Chondrocyte (in vitro differentiated cells): ENCODE measurements around the gene RHOB. TPM values are rescaled to one million over a fixed set of nuclear protein-coding genes. Genes with fewer than 3 reads are reported as not detected.

Experiments used
- DNase-seq: peaks from one replicate; pipeline ENCODE4 v3.0.0; 2021; ENCODE audit warnings: mixed read lengths, low spot score
- H3K27ac Mint-ChIP-seq: one replicate; pipeline ENCODE4 v1.8.0; 2021; ENCODE audit warnings: mild to moderate bottlenecking, moderate library complexity, mixed read lengths; ENCODE audit not compliant: unreplicated experiment
- H3K27me3 Mint-ChIP-seq: 2 replicates; pipeline ENCODE4 v1.8.0; 2021; ENCODE audit warnings: low read depth, mixed read lengths
- H3K36me3 Mint-ChIP-seq: 2 replicates; pipeline ENCODE4 v1.8.0; 2021; ENCODE audit warnings: low read depth, mixed read lengths
- H3K4me1 Mint-ChIP-seq: 2 replicates; pipeline ENCODE4 v1.8.0; 2021; ENCODE audit warnings: low read depth, mild to moderate bottlenecking, mixed read lengths
- H3K4me3 Mint-ChIP-seq: one replicate; pipeline ENCODE4 v1.8.0; 2021; ENCODE audit warnings: mild to moderate bottlenecking, moderate library complexity, mixed read lengths; ENCODE audit not compliant: unreplicated experiment
- H3K9me3 Mint-ChIP-seq: 2 replicates; pipeline ENCODE4 v1.8.0; 2021; ENCODE audit warnings: low read depth, mixed read lengths
- CTCF ChIP-seq: fragments of 200-600 bp; sonication (generic); IDR thresholded peaks from 2 replicates; pipeline ENCODE4 v1.5.0; 2021; ENCODE audit warnings: antibody characterized with exemption, mild to moderate bottlenecking, moderate library complexity
- total RNA-seq: library from RNA; stranded (reverse); gene quantifications from 3 replicates; pipeline ENCODE4 v1.2.1, GENCODE V29; 2021

Gene RHOB
- total RNA-seq, 1 donor from 2014 or later: 191 TPM

GRCh38 chr2:20476481-20476880 is 29.6 kb downstream of the RHOB start:
- TF ChIP-seq CTCF: no peak
- Mint-ChIP-seq H3K9me3 (peaks cover 4% of the 10 kb centered on the region), H3K36me3 (no peaks in the 10 kb centered on the region), H3K4me1 (peaks cover 14% of the 10 kb centered on the region), H3K27ac (no peak overlapping the region), H3K4me3 (no peak overlapping the region), H3K27me3 (no peaks in the 10 kb centered on the region)
- DNase-seq: no peak

GRCh38 chr2:20476950-20477349 is 30.1 kb downstream of the RHOB start:
- Mint-ChIP-seq H3K36me3 (no peaks in the 10 kb centered on the region), H3K27me3 (no peaks in the 10 kb centered on the region), H3K9me3 (peaks cover 4% of the 10 kb centered on the region), H3K27ac (no peak overlapping the region), H3K4me1 (peaks cover 14% of the 10 kb centered on the region), H3K4me3 (no peak overlapping the region)
- no peak for DNase-seq
- no peak for TF ChIP-seq CTCF

- peaks cover 4% of the 10 kb centered on the region for H3K9me3 Mint-ChIP-seq
- no peak overlapping the region for H3K4me3 Mint-ChIP-seq
- no peak for TF ChIP-seq CTCF
- H3K27me3 Mint-ChIP-seq: no peaks in the 10 kb centered on the region
- DNase-seq: no peak
- H3K4me1 Mint-ChIP-seq: peaks cover 21% of the 10 kb centered on the region
- no peak overlapping the region for H3K27ac Mint-ChIP-seq
- no peaks in the 10 kb centered on the region for H3K36me3 Mint-ChIP-seq
Observed at GRCh38 chr2:20478961-20479360, 32.1 kb downstream of the RHOB start.

GRCh38 chr2:20479835-20480234 is 33.0 kb downstream of the RHOB start:
- Mint-ChIP-seq H3K9me3 (peaks cover 4% of the 10 kb centered on the region), H3K36me3 (no peaks in the 10 kb centered on the region), H3K27ac (no peak overlapping the region), H3K4me1 (peaks cover 15% of the 10 kb centered on the region), H3K4me3 (no peak overlapping the region), H3K27me3 (no peaks in the 10 kb centered on the region)
- DNase-seq: no peak
- no peak for TF ChIP-seq CTCF

- no peak for TF ChIP-seq CTCF
- no peak overlapping the region for H3K4me3 Mint-ChIP-seq
- no peak overlapping the region for H3K27ac Mint-ChIP-seq
- no peak for DNase-seq
- H3K9me3 Mint-ChIP-seq: peaks cover 4% of the 10 kb centered on the region
- no peaks in the 10 kb centered on the region for H3K36me3 Mint-ChIP-seq
- no peaks in the 10 kb centered on the region for H3K27me3 Mint-ChIP-seq
- peaks cover 15% of the 10 kb centered on the region for H3K4me1 Mint-ChIP-seq
Observed at GRCh38 chr2:20480913-20481312, 34.0 kb downstream of the RHOB start.
